HepG2 (cell line): ENCODE measurements around the gene KMT2E. TPM values are rescaled to one million over a fixed set of nuclear protein-coding genes. Genes with fewer than 3 reads are reported as not detected.
A peak's percentile ranks its signal among the peaks of the same experiment; 100 is the strongest.

Experiments used
- AHR ChIP-seq: IDR thresholded peaks from 2 replicates; pipeline ENCODE4 v1.6.1; 2018; ENCODE audit warnings: missing genetic modification reagents, missing compliant biosample characterization
- ATF1 ChIP-seq: IDR thresholded peaks from 2 replicates; pipeline ENCODE4 v1.6.1; 2016; ENCODE audit warnings: mild to moderate bottlenecking, control low read depth
- ATF2 ChIP-seq: sonication (generic); formaldehyde crosslinking; IDR thresholded peaks from 2 replicates; pipeline ENCODE4 v1.4.0; 2020; ENCODE audit warnings: missing genetic modification reagents
- CBFB ChIP-seq: sonication (generic); formaldehyde crosslinking; IDR thresholded peaks from 2 replicates; pipeline ENCODE4 v1.4.0; 2020; ENCODE audit warnings: missing genetic modification reagents
- CHCHD3 ChIP-seq: sonication (generic); formaldehyde crosslinking; IDR thresholded peaks from 2 replicates; pipeline ENCODE4 v1.8.0; 2022; ENCODE audit warnings: mild to moderate bottlenecking, missing genetic modification reagents, moderate library complexity
- ELF4 ChIP-seq: sonication (generic); formaldehyde crosslinking; IDR thresholded peaks from 2 replicates; pipeline ENCODE4 v1.5.0; 2020; ENCODE audit warnings: missing genetic modification reagents, mild to moderate bottlenecking, moderate library complexity, borderline replicate concordance
- HDAC2 ChIP-seq: sonication (generic); formaldehyde crosslinking; IDR thresholded peaks from 2 replicates; pipeline ENCODE4 v1.4.0; 2020; ENCODE audit warnings: missing genetic modification reagents
- HNF4A ChIP-seq: sonication (generic); formaldehyde crosslinking; IDR thresholded peaks from 2 replicates; pipeline ENCODE4 v1.4.0; 2020; ENCODE audit warnings: missing genetic modification reagents
- HNRNPLL ChIP-seq: fragments of 200-400 bp; formaldehyde crosslinking; IDR thresholded peaks from 2 replicates; pipeline ENCODE4 v1.6.1; 2017; ENCODE audit warnings: mild to moderate bottlenecking, low read depth, low read length; ENCODE audit not compliant: poor library complexity, severe bottlenecking
- KDM6A ChIP-seq: IDR thresholded peaks from 2 replicates; pipeline ENCODE4 v1.6.1; 2016; ENCODE audit warnings: low read depth
- NR1H2 ChIP-seq: sonication (generic); formaldehyde crosslinking; IDR thresholded peaks from 2 replicates; pipeline ENCODE4 v1.8.1; 2022; ENCODE audit warnings: low read depth, missing genetic modification reagents, borderline replicate concordance
- NRL ChIP-seq: sonication (generic); formaldehyde crosslinking; IDR thresholded peaks from 2 replicates; pipeline ENCODE4 v1.5.0; 2020; ENCODE audit warnings: missing genetic modification reagents, mild to moderate bottlenecking, moderate library complexity, borderline replicate concordance
- PHB2 ChIP-seq: fragments of 450-650 bp; IDR thresholded peaks from 2 replicates; pipeline ENCODE4 v1.6.1; 2018; ENCODE audit not compliant: partially characterized antibody
- POGZ ChIP-seq: sonication (generic); formaldehyde crosslinking; IDR thresholded peaks from 2 replicates; pipeline ENCODE4 v1.4.0; 2020; ENCODE audit warnings: mild to moderate bottlenecking, missing genetic modification reagents
- RAD51 ChIP-seq: fragments of 450-650 bp; IDR thresholded peaks from 2 replicates; pipeline ENCODE4 v1.6.1; 2016; ENCODE audit warnings: borderline replicate concordance
- REPIN1 ChIP-seq: sonication (generic); formaldehyde crosslinking; IDR thresholded peaks from 2 replicates; pipeline ENCODE4 v1.8.0; 2022; ENCODE audit warnings: missing genetic modification reagents, low read depth, mild to moderate bottlenecking, borderline replicate concordance
- SNRNP70 ChIP-seq: fragments of 200-400 bp; formaldehyde crosslinking; IDR thresholded peaks from 2 replicates; pipeline ENCODE4 v1.6.1; 2017; ENCODE audit warnings: mild to moderate bottlenecking, low read depth, low read length, moderate library complexity
- TBL1XR1 ChIP-seq: fragments of 150-350 bp; IDR thresholded peaks from 2 replicates; pipeline ENCODE4 v1.6.1; 2014; ENCODE audit warnings: borderline replicate concordance, low read length; ENCODE audit not compliant: partially characterized antibody
- TERF1 ChIP-seq: sonication (generic); formaldehyde crosslinking; IDR thresholded peaks from 2 replicates; pipeline ENCODE4 v1.8.0; 2022; ENCODE audit warnings: mild to moderate bottlenecking, missing genetic modification reagents, moderate library complexity
- ZBTB42 ChIP-seq: sonication (generic); formaldehyde crosslinking; IDR thresholded peaks from 2 replicates; pipeline ENCODE4 v1.5.0; 2020; ENCODE audit warnings: mild to moderate bottlenecking, missing genetic modification reagents
- ZEB1 ChIP-seq: IDR thresholded peaks from 2 replicates; pipeline ENCODE4 v1.6.1; 2012; ENCODE audit warnings: mild to moderate bottlenecking, low read depth, inconsistent platforms; ENCODE audit not compliant: insufficient replicate concordance
- ZNF10 ChIP-seq: sonication (generic); formaldehyde crosslinking; IDR thresholded peaks from 2 replicates; pipeline ENCODE4 v1.4.0; 2020; ENCODE audit warnings: mild to moderate bottlenecking, low read depth, missing genetic modification reagents, borderline replicate concordance
- ZNF562 ChIP-seq: sonication (generic); formaldehyde crosslinking; IDR thresholded peaks from 2 replicates; pipeline ENCODE4 v1.8.0; 2022; ENCODE audit warnings: missing genetic modification reagents, borderline replicate concordance
- ZNF678 ChIP-seq: sonication (generic); formaldehyde crosslinking; IDR thresholded peaks from 2 replicates; pipeline ENCODE4 v1.4.0; 2020; ENCODE audit warnings: mild to moderate bottlenecking, missing genetic modification reagents
- ZNF790 ChIP-seq: sonication (generic); formaldehyde crosslinking; IDR thresholded peaks from 2 replicates; pipeline ENCODE4 v1.8.0; 2022; ENCODE audit warnings: missing genetic modification reagents, mild to moderate bottlenecking, borderline replicate concordance
- polyA plus RNA-seq, 8 experiments: library from polyadenylated mRNA; depleted of rRNA in 3 of 8; stranded (reverse) in 7 of 8; unstranded in 1 of 8; fragments of >200 nt; fragmentation: Illumina TruSeq in 4 of 8; extraction: Trizol in 4 of 8; gene quantifications; 2 replicates each; pipeline versions ENCODE4 v1.2.1 to v1.2.3, GENCODE V29; 2011 to 2016; ENCODE audit warnings: low read depth in 4 of 8, missing spikeins in 1 of 8, mixed read lengths in 1 of 8; ENCODE audit not compliant: insufficient read depth in 1 of 8
- total RNA-seq, 5 experiments: library from RNA; depleted of rRNA; stranded (reverse); fragments of >200 nt; fragmentation: Illumina TruSeq; extraction: Trizol; gene quantifications; 2 replicates each; pipeline ENCODE4 v1.2.3, GENCODE V29; 2016; ENCODE audit warnings: low read depth in 1 of 5
- TF ChIP-seq, protein P1 (sequence below): sonication (generic); formaldehyde crosslinking; IDR thresholded peaks from 2 replicates; pipeline ENCODE4 v1.4.0; 2020; ENCODE audit warnings: missing genetic modification reagents

KMT2E gene
- total and polyA plus RNA-seq, 2 of the 13 experiments (the other 11 are each of a cell fraction or from before 2014, with no cell fraction given), result 6.3 to 24.4 TPM

DNA sequence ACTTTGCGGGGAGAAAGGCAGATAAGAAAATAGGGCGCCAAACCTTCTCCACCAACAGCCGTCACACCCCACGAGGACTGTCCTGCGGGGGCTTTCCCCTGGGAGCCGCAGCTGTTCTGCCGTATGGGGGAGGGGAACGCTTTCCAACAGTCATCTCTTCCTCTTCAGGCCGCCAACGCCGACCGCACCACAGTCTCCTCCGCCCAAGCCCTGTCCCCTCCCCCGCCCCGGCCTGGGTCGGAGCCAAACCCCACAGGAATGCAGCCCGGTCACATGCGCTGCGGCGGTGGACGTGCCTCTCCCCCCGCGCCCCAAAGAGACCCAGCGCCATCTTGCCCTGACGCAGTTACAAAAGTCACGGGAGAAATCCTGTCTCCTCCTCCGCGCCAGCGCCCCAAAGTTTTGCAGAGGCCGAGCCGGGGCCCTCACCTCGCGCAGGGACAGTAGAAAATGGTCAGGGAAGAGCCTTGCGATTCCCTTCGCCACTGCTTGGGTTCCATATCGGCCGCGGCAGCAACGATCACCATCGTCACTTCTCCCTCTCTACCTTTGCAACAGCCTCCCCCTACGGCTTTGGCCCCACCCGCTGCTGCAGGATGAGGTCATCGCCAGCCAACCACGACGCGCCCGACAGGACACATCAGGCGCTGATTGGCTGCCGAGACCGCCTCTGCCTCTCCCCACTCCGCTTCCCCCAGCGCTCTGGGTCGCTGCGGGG lies 1.3 kb upstream of the KMT2E start (continued):
- TF ChIP-seq, protein P1, sequence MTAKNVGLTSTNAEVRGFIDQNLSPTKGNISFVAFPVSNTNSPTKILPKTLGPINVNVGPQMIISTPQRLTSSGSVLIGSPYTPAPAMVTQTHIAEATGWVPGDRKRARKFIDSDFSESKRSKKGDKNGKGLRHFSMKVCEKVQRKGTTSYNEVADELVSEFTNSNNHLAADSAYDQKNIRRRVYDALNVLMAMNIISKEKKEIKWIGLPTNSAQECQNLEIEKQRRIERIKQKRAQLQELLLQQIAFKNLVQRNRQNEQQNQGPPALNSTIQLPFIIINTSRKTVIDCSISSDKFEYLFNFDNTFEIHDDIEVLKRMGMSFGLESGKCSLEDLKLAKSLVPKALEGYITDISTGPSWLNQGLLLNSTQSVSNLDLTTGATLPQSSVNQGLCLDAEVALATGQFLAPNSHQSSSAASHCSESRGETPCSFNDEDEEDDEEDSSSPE (CRISPR knock-in tag), result peak; percentile 75
- peak; percentile 60 for TF ChIP-seq HNRNPLL
- peak; percentile 100 for TF ChIP-seq ATF2
- TF ChIP-seq KDM6A (CRISPR knock-in tag), result no peak
- peak; percentile 74 for TF ChIP-seq RAD51
- TF ChIP-seq POGZ (CRISPR knock-in tag), result peak; percentile 74
- no peak for TF ChIP-seq ZNF678 (CRISPR knock-in tag)
- peak; percentile 69 for TF ChIP-seq ZEB1
- TF ChIP-seq ZNF10 (CRISPR knock-in tag), result no peak
- TF ChIP-seq ATF1, result no peak
- no peak for TF ChIP-seq PHB2
- TF ChIP-seq HDAC2 (CRISPR knock-in tag), result peak; percentile 71
- peak; percentile 81; the same call in 1 of the 2 replicates for TF ChIP-seq NRL
- no peak for TF ChIP-seq SNRNP70
- TF ChIP-seq REPIN1 (CRISPR knock-in tag), result peak; percentile 88
- TF ChIP-seq ZBTB42 (CRISPR knock-in tag), result peak; percentile 63; the same call in 1 of the 2 replicates
- 0 out of 2 replicates have a peak, but pooled peaks have one; percentile 17 for TF ChIP-seq ELF4 (CRISPR knock-in tag)
- no peak for TF ChIP-seq ZNF562
- TF ChIP-seq HNF4A (CRISPR knock-in tag), result peak; percentile 33; the same call in 1 of the 2 replicates
- 0 out of 2 replicates have a peak, but pooled peaks have one; percentile 84 for TF ChIP-seq ZNF790 (CRISPR knock-in tag)
- peak; percentile 98 for TF ChIP-seq CBFB (CRISPR knock-in tag)
- peak; percentile 82; the same call in 1 of the 2 replicates for TF ChIP-seq AHR (CRISPR knock-in tag)
- TF ChIP-seq NR1H2 (CRISPR knock-in tag), result peak; percentile 76; the same call in 1 of the 2 replicates
- no peak for TF ChIP-seq TERF1
- TF ChIP-seq TBL1XR1, result peak; percentile 35
- TF ChIP-seq CHCHD3, result no peak
